ENCODE results near the gene CTXND1. TPM values are rescaled to one million over a fixed set of nuclear protein-coding genes. Genes with fewer than 3 reads are reported as not detected.

CTXND1 gene
- total and polyA plus RNA-seq, 2 of the 13 experiments (the other 11 are each of a cell fraction or from before 2014, with no cell fraction given): 1.2 to 2.1 TPM

DNA sequence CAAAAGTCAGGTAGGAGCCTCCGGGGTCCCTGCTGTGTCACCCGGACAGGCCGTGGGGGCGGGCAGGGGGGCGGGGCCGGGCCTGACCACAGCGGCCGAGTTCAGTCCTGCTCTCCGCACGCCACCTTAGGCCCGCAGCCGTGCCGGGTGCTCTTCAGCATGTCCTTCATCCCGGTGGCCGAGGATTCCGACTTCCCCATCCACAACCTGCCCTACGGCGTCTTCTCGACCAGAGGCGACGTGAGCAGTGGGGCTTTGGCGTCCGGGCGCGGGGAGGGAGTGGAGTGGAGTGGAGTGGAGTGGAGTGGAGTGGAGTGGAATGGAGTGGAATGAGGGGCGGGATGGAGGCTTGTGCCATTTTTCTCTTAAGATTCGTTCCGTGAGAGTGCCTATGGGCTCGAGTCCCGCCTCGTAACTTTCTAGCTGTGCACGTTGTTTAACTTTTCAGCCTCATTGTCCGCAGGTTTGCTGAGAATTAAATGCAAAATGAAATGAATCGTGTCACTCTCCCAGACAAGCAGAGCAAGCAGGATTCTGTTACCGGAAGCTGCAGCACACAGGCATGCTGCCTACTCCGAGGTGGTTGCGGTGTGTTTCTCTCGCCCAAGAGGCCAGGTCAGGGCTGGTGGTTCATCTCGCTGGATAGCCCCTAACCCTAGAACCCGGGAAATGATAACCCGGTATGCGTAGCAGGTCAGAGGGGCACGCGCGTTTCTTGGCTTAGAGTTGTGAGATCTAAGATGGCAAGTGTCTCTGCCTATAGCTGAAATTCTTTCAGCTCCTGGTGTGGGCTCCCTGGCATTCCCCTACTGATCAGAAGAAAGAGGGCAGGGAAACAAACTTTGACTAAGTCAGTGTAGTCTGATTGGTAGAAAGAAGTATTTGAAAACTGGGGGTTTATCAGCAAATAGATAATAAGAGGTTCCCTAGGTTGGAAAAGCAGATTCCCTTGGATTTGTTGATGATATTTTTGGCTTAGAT is 98.8 kb downstream of the CTXND1 start, which contains the start of gene FAH (continued):
- no peak for TF ChIP-seq MIER2 (CRISPR knock-in tag; IDR thresholded peaks at IDR 0.05)
- TF ChIP-seq GFI1 (CRISPR knock-in tag; IDR thresholded peaks at IDR 0.05; ENCODE audit: borderline replicate concordance): no peak
- TF ChIP-seq, protein P1, sequence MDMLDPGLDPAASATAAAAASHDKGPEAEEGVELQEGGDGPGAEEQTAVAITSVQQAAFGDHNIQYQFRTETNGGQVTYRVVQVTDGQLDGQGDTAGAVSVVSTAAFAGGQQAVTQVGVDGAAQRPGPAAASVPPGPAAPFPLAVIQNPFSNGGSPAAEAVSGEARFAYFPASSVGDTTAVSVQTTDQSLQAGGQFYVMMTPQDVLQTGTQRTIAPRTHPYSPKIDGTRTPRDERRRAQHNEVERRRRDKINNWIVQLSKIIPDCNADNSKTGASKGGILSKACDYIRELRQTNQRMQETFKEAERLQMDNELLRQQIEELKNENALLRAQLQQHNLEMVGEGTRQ (IDR thresholded peaks at IDR 0.05; ENCODE audit: low read depth, low read length): no peak
- TF ChIP-seq, protein P1 (CRISPR knock-in tag; IDR thresholded peaks at IDR 0.05; ENCODE audit: borderline replicate concordance): no peak
- TF ChIP-seq, protein P2, sequence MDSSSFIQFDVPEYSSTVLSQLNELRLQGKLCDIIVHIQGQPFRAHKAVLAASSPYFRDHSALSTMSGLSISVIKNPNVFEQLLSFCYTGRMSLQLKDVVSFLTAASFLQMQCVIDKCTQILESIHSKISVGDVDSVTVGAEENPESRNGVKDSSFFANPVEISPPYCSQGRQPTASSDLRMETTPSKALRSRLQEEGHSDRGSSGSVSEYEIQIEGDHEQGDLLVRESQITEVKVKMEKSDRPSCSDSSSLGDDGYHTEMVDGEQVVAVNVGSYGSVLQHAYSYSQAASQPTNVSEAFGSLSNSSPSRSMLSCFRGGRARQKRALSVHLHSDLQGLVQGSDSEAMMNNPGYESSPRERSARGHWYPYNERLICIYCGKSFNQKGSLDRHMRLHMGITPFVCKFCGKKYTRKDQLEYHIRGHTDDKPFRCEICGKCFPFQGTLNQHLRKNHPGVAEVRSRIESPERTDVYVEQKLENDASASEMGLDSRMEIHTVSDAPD (CRISPR knock-in tag; IDR thresholded peaks at IDR 0.05): 0 out of 2 replicates have a peak, but pooled peaks have one; percentile 10
- 0 out of 2 replicates have a peak, but pooled peaks have one; percentile 13 for TF ChIP-seq ZFP37 (CRISPR knock-in tag; IDR thresholded peaks at IDR 0.05; ENCODE audit: borderline replicate concordance)
- no peak for TF ChIP-seq TBL1XR1 (IDR thresholded peaks at IDR 0.05; ENCODE audit: borderline replicate concordance, low read length, partially characterized antibody)
- no peak for TF ChIP-seq DR1 (CRISPR knock-in tag; IDR thresholded peaks at IDR 0.05)
- TF ChIP-seq RCOR2 (CRISPR knock-in tag; IDR thresholded peaks at IDR 0.05): no peak
- no peak for TF ChIP-seq NPAS2 (CRISPR knock-in tag; IDR thresholded peaks at IDR 0.05; ENCODE audit: borderline replicate concordance)
- peak; percentile 50; the same call in 1 of the 2 replicates for TF ChIP-seq ZMYM3 (CRISPR knock-in tag; IDR thresholded peaks at IDR 0.05)
- TF ChIP-seq, protein P3, sequence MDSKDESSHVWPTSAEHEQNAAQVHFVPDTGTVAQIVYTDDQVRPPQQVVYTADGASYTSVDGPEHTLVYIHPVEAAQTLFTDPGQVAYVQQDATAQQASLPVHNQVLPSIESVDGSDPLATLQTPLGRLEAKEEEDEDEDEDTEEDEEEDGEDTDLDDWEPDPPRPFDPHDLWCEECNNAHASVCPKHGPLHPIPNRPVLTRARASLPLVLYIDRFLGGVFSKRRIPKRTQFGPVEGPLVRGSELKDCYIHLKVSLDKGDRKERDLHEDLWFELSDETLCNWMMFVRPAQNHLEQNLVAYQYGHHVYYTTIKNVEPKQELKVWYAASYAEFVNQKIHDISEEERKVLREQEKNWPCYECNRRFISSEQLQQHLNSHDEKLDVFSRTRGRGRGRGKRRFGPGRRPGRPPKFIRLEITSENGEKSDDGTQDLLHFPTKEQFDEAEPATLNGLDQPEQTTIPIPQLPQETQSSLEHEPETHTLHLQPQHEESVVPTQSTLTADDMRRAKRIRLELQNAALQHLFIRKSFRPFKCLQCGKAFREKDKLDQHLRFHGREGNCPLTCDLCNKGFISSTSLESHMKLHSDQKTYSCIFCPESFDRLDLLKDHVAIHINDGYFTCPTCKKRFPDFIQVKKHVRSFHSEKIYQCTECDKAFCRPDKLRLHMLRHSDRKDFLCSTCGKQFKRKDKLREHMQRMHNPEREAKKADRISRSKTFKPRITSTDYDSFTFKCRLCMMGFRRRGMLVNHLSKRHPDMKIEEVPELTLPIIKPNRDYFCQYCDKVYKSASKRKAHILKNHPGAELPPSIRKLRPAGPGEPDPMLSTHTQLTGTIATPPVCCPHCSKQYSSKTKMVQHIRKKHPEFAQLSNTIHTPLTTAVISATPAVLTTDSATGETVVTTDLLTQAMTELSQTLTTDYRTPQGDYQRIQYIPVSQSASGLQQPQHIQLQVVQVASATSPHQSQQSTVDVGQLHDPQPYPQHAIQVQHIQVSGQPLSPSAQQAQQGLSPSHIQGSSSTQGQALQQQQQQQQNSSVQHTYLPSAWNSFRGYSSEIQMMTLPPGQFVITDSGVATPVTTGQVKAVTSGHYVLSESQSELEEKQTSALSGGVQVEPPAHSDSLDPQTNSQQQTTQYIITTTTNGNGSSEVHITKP (CRISPR knock-in tag; IDR thresholded peaks at IDR 0.05; ENCODE audit: low read depth): peak; percentile 37; the same call in 1 of the 2 replicates
- no peak for TF ChIP-seq MEF2D (CRISPR knock-in tag; IDR thresholded peaks at IDR 0.05)
- TF ChIP-seq, protein P4, sequence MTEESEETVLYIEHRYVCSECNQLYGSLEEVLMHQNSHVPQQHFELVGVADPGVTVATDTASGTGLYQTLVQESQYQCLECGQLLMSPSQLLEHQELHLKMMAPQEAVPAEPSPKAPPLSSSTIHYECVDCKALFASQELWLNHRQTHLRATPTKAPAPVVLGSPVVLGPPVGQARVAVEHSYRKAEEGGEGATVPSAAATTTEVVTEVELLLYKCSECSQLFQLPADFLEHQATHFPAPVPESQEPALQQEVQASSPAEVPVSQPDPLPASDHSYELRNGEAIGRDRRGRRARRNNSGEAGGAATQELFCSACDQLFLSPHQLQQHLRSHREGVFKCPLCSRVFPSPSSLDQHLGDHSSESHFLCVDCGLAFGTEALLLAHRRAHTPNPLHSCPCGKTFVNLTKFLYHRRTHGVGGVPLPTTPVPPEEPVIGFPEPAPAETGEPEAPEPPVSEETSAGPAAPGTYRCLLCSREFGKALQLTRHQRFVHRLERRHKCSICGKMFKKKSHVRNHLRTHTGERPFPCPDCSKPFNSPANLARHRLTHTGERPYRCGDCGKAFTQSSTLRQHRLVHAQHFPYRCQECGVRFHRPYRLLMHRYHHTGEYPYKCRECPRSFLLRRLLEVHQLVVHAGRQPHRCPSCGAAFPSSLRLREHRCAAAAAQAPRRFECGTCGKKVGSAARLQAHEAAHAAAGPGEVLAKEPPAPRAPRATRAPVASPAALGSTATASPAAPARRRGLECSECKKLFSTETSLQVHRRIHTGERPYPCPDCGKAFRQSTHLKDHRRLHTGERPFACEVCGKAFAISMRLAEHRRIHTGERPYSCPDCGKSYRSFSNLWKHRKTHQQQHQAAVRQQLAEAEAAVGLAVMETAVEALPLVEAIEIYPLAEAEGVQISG (CRISPR knock-in tag; IDR thresholded peaks at IDR 0.05): peak; percentile 49
- no peak; the same call in 1 of the 2 replicates for TF ChIP-seq ZNF563 (CRISPR knock-in tag; IDR thresholded peaks at IDR 0.05)
- TF ChIP-seq PHF8 (CRISPR knock-in tag; IDR thresholded peaks at IDR 0.05): peak; percentile 65
- TF ChIP-seq DNMT1 (CRISPR knock-in tag; IDR thresholded peaks at IDR 0.05): no peak
- TF ChIP-seq ZNF138 (CRISPR knock-in tag; IDR thresholded peaks at IDR 0.05; ENCODE audit: low read depth): no peak

Data from HepG2 (cell line).